Endothelial cell of umbilical vein (primary cell): ENCODE results near the gene TMEM128. TPM values are rescaled to one million over a fixed set of nuclear protein-coding genes. Genes with fewer than 3 reads are reported as not detected.

Experiments used
- BruUV-seq: library from RNA; stranded (reverse); fragments of 400-500 nt; replicated peaks from 2 replicates; lab custom pipeline; 2021; lab: Mats Ljungman, UMichigan
- CTCF ChIA-PET: fragments of 300-600, 350-600 bp; sonication (Branson Sonifier 250); formaldehyde crosslinking; loops from one replicate; lab custom pipeline; 2021; ENCODE audit warnings: antibody characterized with exemption, inconsistent platforms; lab: Charles Lee
- POLR2A ChIA-PET: fragments of 300-600, 350-600 bp; sonication (Branson Sonifier 250); formaldehyde crosslinking; loops from one replicate; lab custom pipeline; 2021; ENCODE audit warnings: antibody characterized with exemption, inconsistent platforms; lab: Charles Lee
- DNase-seq: peaks from one replicate; pipeline ENCODE4 v3.0.0-alpha.2; 2011; ENCODE audit warnings: low read depth, low spot score
- FAIRE-seq: peaks from 2 replicates; lab custom pipeline; 2011; peaks lifted over from hg19 to GRCh38; lab: Jason Lieb, UNC
- H2AFZ ChIP-seq: 2 replicates; pipeline ENCODE4 v1.6.0; 2012; ENCODE audit warnings: low read depth, low read length, control low read depth, inconsistent platforms
- H3K27ac ChIP-seq: 2 replicates; pipeline ENCODE4 v1.5.1; 2011; ENCODE audit warnings: low read depth, mild to moderate bottlenecking, control low read depth, low read length, moderate library complexity; ENCODE audit not compliant: insufficient read depth
- H3K27me3 ChIP-seq, 2 experiments: 2 replicates each; pipeline versions ENCODE4 v1.6.0 to v1.6.1; 2011; ENCODE audit warnings: low read length in 2 of 2, mixed read lengths in 1 of 2; ENCODE audit not compliant: control insufficient read depth in 2 of 2, insufficient read depth in 2 of 2
- H3K36me3 ChIP-seq, 2 experiments: 2 replicates in 1 of 2; 3 replicates in 1 of 2; pipeline ENCODE4 v1.5.1; 2011; ENCODE audit warnings: low read length in 2 of 2, mild to moderate bottlenecking in 1 of 2, moderate library complexity in 1 of 2; ENCODE audit not compliant: control insufficient read depth in 2 of 2, insufficient read depth in 2 of 2; ENCODE audit errors: extremely low read depth in 1 of 2
- H3K4me1 ChIP-seq: 3 replicates; pipeline ENCODE4 v1.5.1; 2011; ENCODE audit warnings: mild to moderate bottlenecking, low read length; ENCODE audit not compliant: control insufficient read depth, insufficient read depth; ENCODE audit errors: extremely low read depth
- H3K4me2 ChIP-seq: 2 replicates; pipeline ENCODE4 v1.6.1; 2011; ENCODE audit warnings: low read length, control low read depth, mixed read lengths; ENCODE audit not compliant: insufficient read depth
- H3K4me3 ChIP-seq, 3 experiments: fragments of 200-600 bp in 1 of 3; sonication (generic), shearing (Covaris generic) in 1 of 3; replicated peaks in 1 of 3; 2 replicates each; pipeline ENCODE4 v1.5.1; 2011 to 2016; ENCODE audit warnings: control low read depth in 3 of 3, low read length in 3 of 3, mild to moderate bottlenecking in 2 of 3, inconsistent platforms in 1 of 3, low read depth in 1 of 3, moderate library complexity in 1 of 3; ENCODE audit not compliant: insufficient read depth in 1 of 3
- H3K79me2 ChIP-seq: 2 replicates; pipeline ENCODE4 v1.6.0; 2012; ENCODE audit warnings: low read length, inconsistent platforms; ENCODE audit not compliant: control insufficient read depth, insufficient read depth
- H3K9ac ChIP-seq: replicated peaks from 2 replicates; pipeline ENCODE3; 2011; ENCODE audit warnings: low read length, control low read depth; ENCODE audit not compliant: insufficient read depth; ENCODE audit errors: extremely low read depth
- H3K9me1 ChIP-seq: replicated peaks from 3 replicates; pipeline ENCODE4 v1.6.0; 2011; ENCODE audit warnings: mild to moderate bottlenecking, low read length; ENCODE audit not compliant: control insufficient read depth, insufficient read depth; ENCODE audit errors: extremely low read depth
- H3K9me3 ChIP-seq: replicated peaks from 2 replicates; pipeline ENCODE4 v1.5.1; 2012; ENCODE audit warnings: low read length, inconsistent platforms; ENCODE audit not compliant: control insufficient read depth, insufficient read depth
- H4K20me1 ChIP-seq: replicated peaks from 2 replicates; pipeline ENCODE3; 2011; ENCODE audit warnings: mild to moderate bottlenecking, low read length; ENCODE audit not compliant: control insufficient read depth, insufficient read depth; ENCODE audit errors: extremely low read depth
- CTCF ChIP-seq, 2 donors: IDR thresholded peaks; 1 replicate in 1 of 2; 2 replicates in 1 of 2; pipeline ENCODE4 v1.5.1; 2011; ENCODE audit warnings: low read length in 2 of 2, mild to moderate bottlenecking in 2 of 2, moderate library complexity in 2 of 2, control low read depth in 1 of 2, inconsistent platforms in 1 of 2, low read depth in 1 of 2; ENCODE audit not compliant: insufficient read depth in 1 of 2; ENCODE audit errors: extremely low read depth in 1 of 2
- EZH2 ChIP-seq: IDR thresholded peaks from 2 replicates; pipeline ENCODE4 v1.6.1; 2012; ENCODE audit warnings: borderline replicate concordance, low read depth, mild to moderate bottlenecking, moderate library complexity, low read length, inconsistent platforms; ENCODE audit not compliant: severe bottlenecking
- FOS ChIP-seq: IDR thresholded peaks from 2 replicates; pipeline ENCODE4 v1.6.1; 2011; ENCODE audit warnings: mild to moderate bottlenecking, low read length, moderate library complexity, borderline replicate concordance; ENCODE audit not compliant: insufficient read depth
- GATA2 ChIP-seq: IDR thresholded peaks from 2 replicates; pipeline ENCODE4 v1.7.0; 2011; ENCODE audit warnings: low read depth, mild to moderate bottlenecking, moderate library complexity, mixed read lengths, low read length; ENCODE audit not compliant: insufficient read length, insufficient read depth
- JUN ChIP-seq: IDR thresholded peaks from 2 replicates; pipeline ENCODE4 v1.6.1; 2011; ENCODE audit warnings: borderline replicate concordance, low read depth; ENCODE audit not compliant: insufficient read length, insufficient read depth
- MAX ChIP-seq: IDR thresholded peaks from 2 replicates; pipeline ENCODE4 v1.6.1; 2011; ENCODE audit not compliant: insufficient read depth, insufficient read length
- MYC ChIP-seq: IDR thresholded peaks from one replicate; pipeline ENCODE4 v1.6.1; 2011; ENCODE audit warnings: mild to moderate bottlenecking, low read depth, low read length
- POLR2A ChIP-seq: IDR thresholded peaks from 2 replicates; pipeline ENCODE4 v1.6.1; 2012; ENCODE audit warnings: low read depth, mild to moderate bottlenecking, control low read depth, low read length
- POLR2AphosphoS5 ChIP-seq: IDR thresholded peaks from 2 replicates; pipeline ENCODE4 v1.6.1; 2012; ENCODE audit warnings: low read depth, mild to moderate bottlenecking, control low read depth, low read length, moderate library complexity; ENCODE audit not compliant: insufficient read depth
- dilution Hi-C: fragments of 300-500 bp; cut with MboI; formaldehyde crosslinking; loops from one replicate; pipeline ENCODE4 v1.15.0; 2019; ENCODE audit warnings: low sequenced_read_pairs; ENCODE audit not compliant: extremely low pct_ligation_motif_present
- intact Hi-C: fragments of 100-400 bp; cut with micrococcal nuclease; formaldehyde crosslinking; loops from one replicate; pipeline ENCODE4 v1.10.0; 2022
- polyA plus RNA-seq, 4 experiments: library from polyadenylated mRNA; depleted of rRNA in 3 of 4; stranded (reverse) in 3 of 4; unstranded in 1 of 4; fragments of >200 nt; gene quantifications; 2 replicates each; pipeline versions ENCODE4 v1.2.1 to v1.2.3, GENCODE V29; 2011 to 2012; ENCODE audit warnings: missing spikeins in 1 of 4
- total RNA-seq: library from RNA; stranded (reverse); gene quantifications from 2 replicates; pipeline ENCODE4 v1.2.3, GENCODE V29; 2021

The TMEM128 gene
- total and polyA plus RNA-seq, 2 donors (not counting 3 experiments of a cell fraction or from before 2014, with no cell fraction given), result 11.5 to 23.8 TPM

GRCh38 chr4:4288098-4288497, 40.1 kb upstream of the TMEM128 start:
- BruUV-seq, result no TSS peak

More at GRCh38 chr4:4288098-4288497, 40.1 kb upstream of the TMEM128 start:
- ChIA-PET CTCF (no interaction called here), POLR2A (no interaction called here)
- H3K4me1 ChIP-seq, result peaks cover 17% of the 10 kb centered on the region
- intact Hi-C loops, result no loop called here
- no peaks in the 10 kb centered on the region for H4K20me1 ChIP-seq
- peaks cover 0 to 2% of the 10 kb centered on the region in 2 experiments for H3K36me3 ChIP-seq
- FAIRE-seq, result no peak
- DNase-seq, result no peak
- H3K4me2 ChIP-seq, result no peak overlapping the region
- no peaks in the 10 kb centered on the region for H3K9me3 ChIP-seq
- H2AFZ ChIP-seq, result no peak overlapping the region
- dilution Hi-C loops, result no loop called here
- no peak overlapping the region for H3K9ac ChIP-seq
- no peak for TF ChIP-seq EZH2
- TF ChIP-seq MAX, result no peak
- no peak for TF ChIP-seq POLR2A
- no peak for TF ChIP-seq GATA2
- TF ChIP-seq MYC, result no peak
- TF ChIP-seq POLR2AphosphoS5, result no peak
- TF ChIP-seq JUN, result no peak
- TF ChIP-seq FOS, result no peak
- no peak for TF ChIP-seq CTCF (IDR thresholded peaks at IDR 0.05; ENCODE audit: extremely low read depth in 1 of 2, insufficient read depth in 1 of 2, low read depth in 1 of 2, low read length in 2 of 2)
- H3K27ac ChIP-seq, result no peak overlapping the region
- no peak overlapping the region for H3K4me3 ChIP-seq
- no peaks in the 10 kb centered on the region for H3K9me1 ChIP-seq
- H3K27me3 ChIP-seq, result no peaks in the 10 kb centered on the region
- H3K79me2 ChIP-seq, result peaks cover 54% of the 10 kb centered on the region
